A549 treated with CpdA at 1 μM for 4 hours (cell line): ENCODE results near the gene CDC5L. TPM values are rescaled to one million over a fixed set of nuclear protein-coding genes. Genes with fewer than 3 reads are reported as not detected.

Source experiments
- total RNA-seq: library from RNA; stranded (reverse); fragments of 200-300 nt; extraction: Qiagen RNA extraction; gene quantifications from 5 replicates; pipeline ENCODE4 v1.2.3, GENCODE V29; 2022; ENCODE audit warnings: low read depth

Gene CDC5L
- total RNA-seq = 11.8 to 18.2 TPM (median 12.6 TPM) in 5 replicates

GRCh38 chr6:44387346-44388134 lies at the start of gene CDC5L:
TSS of gene CDC5L (plus strand) at chr6:44387706. CDS start at chr6:44387824, 118 bp downstream.

GRCh38 chr6:44342489-44342888 lies 45.0 kb upstream of the CDC5L start, which contains the start of gene SPATS1:
TSS of gene SPATS1 (plus strand) at chr6:44342650. CDS start at chr6:44343096, 446 bp downstream.

Other genes with a start within 250 kb of the CDC5L start
- not detected in 5 replicates for gene CAPN11, start 228.9 kb upstream of the CDC5L start, total RNA-seq
- gene MYMX, start 170.8 kb upstream of the CDC5L start, total RNA-seq = not detected in 5 replicates
- 41.4 to 55.8 TPM (median 55.0 TPM) in 5 replicates for gene SLC29A1, start 164.1 kb upstream of the CDC5L start, total RNA-seq
- 1,269 to 1,470 TPM (median 1,299 TPM) in 5 replicates for gene HSP90AB1, start 140.6 kb upstream of the CDC5L start, total RNA-seq
- gene SLC35B2, start 130.2 kb upstream of the CDC5L start, total RNA-seq = 46.4 to 66.2 TPM (median 65.3 TPM) in 5 replicates
- gene NFKBIE, start 122.2 kb upstream of the CDC5L start, total RNA-seq = 11.8 to 16.4 TPM (median 14.8 TPM) in 5 replicates
- gene TMEM151B, start 117.3 kb upstream of the CDC5L start, total RNA-seq = 0.01 to 0.04 TPM in 2 of 5 replicates, not detected in the others
- 6.1 to 9.2 TPM (median 6.9 TPM) in 5 replicates for gene AARS2, start 74.4 kb upstream of the CDC5L start, total RNA-seq
- not detected in 5 replicates for gene SPATS1, start 45.1 kb upstream of the CDC5L start, total RNA-seq